ENCODE data around the gene PRKRA. TPM values are rescaled to one million over a fixed set of nuclear protein-coding genes. Genes with fewer than 3 reads are reported as not detected.

Gene PRKRA
- total and polyA plus RNA-seq, 2 of the 13 experiments (the other 11 are each of a cell fraction or from before 2014, with no cell fraction given), result 53.1 to 74.7 TPM

DNA sequence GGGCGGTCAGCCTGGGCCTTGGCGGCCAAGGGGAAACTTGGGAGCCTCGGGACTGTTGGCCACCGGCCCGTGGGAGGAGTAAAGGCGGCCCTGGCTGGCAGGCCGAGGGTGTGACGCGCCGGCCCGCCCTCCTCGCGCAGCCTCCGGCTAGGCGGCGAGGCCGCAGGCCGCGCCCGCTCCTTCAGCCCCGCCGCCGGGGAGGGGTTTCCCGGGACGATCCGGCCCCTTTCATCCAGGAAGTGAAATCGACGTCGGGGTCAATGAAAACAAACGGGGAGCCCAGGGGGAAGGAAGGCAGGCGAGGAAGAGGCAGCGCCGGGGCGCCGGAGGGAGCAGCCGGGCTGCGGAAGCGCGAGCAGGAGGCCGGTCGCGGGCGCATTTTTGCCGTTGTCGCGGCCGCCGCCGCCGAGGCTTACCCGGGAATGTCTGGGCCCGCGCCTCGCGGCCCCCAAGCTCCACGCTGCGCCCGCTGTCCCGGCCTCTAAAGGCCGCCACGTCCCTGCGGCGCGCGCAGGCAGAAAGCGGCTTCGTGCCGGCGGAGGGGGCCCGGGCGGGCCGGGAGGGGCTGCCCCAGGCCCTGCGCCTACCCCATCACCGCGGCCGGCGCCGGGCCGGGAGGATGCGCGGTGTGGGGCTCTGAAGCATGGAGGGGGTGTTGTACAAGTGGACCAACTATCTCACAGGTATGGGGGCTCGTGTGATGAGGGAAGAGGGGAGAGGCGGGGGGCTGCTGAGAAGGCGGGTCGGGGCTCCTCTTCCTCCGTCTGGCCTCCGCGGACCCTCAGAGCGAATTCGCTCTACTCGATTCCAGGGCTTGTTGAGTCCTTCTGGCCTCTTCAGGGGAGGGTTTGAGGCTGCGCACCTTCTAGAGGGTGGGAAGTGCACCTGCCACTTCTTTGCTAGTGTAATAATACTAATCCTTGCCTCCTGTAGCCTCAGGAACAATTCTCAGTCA is 29.5 kb upstream of the PRKRA start, which contains the start of gene PLEKHA3 (continued):
- TF ChIP-seq, protein P1, sequence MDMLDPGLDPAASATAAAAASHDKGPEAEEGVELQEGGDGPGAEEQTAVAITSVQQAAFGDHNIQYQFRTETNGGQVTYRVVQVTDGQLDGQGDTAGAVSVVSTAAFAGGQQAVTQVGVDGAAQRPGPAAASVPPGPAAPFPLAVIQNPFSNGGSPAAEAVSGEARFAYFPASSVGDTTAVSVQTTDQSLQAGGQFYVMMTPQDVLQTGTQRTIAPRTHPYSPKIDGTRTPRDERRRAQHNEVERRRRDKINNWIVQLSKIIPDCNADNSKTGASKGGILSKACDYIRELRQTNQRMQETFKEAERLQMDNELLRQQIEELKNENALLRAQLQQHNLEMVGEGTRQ (IDR thresholded peaks at IDR 0.05; ENCODE audit: low read depth, low read length), result no peak
- TF ChIP-seq, protein P1 (CRISPR knock-in tag; IDR thresholded peaks at IDR 0.05; ENCODE audit: borderline replicate concordance), result no peak
- no peak for TF ChIP-seq NFATC3 (CRISPR knock-in tag; IDR thresholded peaks at IDR 0.05)
- no peak for TF ChIP-seq ZNF737 (CRISPR knock-in tag; IDR thresholded peaks at IDR 0.05; ENCODE audit: borderline replicate concordance)
- TF ChIP-seq SALL2 (CRISPR knock-in tag; IDR thresholded peaks at IDR 0.05), result peak; percentile 65; the same call in 1 of the 2 replicates
- peak; percentile 52; the same call in 1 of the 2 replicates for TF ChIP-seq KAT8 (CRISPR knock-in tag; IDR thresholded peaks at IDR 0.05)
- TF ChIP-seq ZNF143 (CRISPR knock-in tag; IDR thresholded peaks at IDR 0.05), result peak; percentile 52; the same call in 1 of the 2 replicates
- TF ChIP-seq SKI (IDR thresholded peaks at IDR 0.05; ENCODE audit: partially characterized antibody), result peak; percentile 83
- no peak for TF ChIP-seq NBN (conservative IDR thresholded peaks at IDR 0.05)
- TF ChIP-seq, protein P2, sequence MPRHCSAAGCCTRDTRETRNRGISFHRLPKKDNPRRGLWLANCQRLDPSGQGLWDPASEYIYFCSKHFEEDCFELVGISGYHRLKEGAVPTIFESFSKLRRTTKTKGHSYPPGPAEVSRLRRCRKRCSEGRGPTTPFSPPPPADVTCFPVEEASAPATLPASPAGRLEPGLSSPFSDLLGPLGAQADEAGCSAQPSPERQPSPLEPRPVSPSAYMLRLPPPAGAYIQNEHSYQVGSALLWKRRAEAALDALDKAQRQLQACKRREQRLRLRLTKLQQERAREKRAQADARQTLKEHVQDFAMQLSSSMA (CRISPR knock-in tag; IDR thresholded peaks at IDR 0.05), result peak; percentile 53; the same call in 1 of the 2 replicates
- TF ChIP-seq, protein P3, sequence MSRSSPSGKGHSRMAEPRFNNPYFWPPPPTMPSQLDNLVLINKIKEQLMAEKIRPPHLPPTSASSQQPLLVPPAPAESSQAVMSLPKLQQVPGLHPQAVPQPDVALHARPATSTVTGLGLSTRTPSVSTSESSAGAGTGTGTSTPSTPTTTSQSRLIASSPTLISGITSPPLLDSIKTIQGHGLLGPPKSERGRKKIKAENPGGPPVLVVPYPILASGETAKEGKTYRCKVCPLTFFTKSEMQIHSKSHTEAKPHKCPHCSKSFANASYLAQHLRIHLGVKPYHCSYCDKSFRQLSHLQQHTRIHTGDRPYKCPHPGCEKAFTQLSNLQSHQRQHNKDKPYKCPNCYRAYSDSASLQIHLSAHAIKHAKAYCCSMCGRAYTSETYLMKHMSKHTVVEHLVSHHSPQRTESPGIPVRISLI (CRISPR knock-in tag; IDR thresholded peaks at IDR 0.05; ENCODE audit: borderline replicate concordance), result no peak
- TF ChIP-seq, protein P4, sequence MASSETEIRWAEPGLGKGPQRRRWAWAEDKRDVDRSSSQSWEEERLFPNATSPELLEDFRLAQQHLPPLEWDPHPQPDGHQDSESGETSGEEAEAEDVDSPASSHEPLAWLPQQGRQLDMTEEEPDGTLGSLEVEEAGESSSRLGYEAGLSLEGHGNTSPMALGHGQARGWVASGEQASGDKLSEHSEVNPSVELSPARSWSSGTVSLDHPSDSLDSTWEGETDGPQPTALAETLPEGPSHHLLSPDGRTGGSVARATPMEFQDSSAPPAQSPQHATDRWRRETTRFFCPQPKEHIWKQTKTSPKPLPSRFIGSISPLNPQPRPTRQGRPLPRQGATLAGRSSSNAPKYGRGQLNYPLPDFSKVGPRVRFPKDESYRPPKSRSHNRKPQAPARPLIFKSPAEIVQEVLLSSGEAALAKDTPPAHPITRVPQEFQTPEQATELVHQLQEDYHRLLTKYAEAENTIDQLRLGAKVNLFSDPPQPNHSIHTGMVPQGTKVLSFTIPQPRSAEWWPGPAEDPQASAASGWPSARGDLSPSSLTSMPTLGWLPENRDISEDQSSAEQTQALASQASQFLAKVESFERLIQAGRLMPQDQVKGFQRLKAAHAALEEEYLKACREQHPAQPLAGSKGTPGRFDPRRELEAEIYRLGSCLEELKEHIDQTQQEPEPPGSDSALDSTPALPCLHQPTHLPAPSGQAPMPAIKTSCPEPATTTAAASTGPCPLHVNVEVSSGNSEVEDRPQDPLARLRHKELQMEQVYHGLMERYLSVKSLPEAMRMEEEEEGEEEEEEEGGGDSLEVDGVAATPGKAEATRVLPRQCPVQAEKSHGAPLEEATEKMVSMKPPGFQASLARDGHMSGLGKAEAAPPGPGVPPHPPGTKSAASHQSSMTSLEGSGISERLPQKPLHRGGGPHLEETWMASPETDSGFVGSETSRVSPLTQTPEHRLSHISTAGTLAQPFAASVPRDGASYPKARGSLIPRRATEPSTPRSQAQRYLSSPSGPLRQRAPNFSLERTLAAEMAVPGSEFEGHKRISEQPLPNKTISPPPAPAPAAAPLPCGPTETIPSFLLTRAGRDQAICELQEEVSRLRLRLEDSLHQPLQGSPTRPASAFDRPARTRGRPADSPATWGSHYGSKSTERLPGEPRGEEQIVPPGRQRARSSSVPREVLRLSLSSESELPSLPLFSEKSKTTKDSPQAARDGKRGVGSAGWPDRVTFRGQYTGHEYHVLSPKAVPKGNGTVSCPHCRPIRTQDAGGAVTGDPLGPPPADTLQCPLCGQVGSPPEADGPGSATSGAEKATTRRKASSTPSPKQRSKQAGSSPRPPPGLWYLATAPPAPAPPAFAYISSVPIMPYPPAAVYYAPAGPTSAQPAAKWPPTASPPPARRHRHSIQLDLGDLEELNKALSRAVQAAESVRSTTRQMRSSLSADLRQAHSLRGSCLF (CRISPR knock-in tag; IDR thresholded peaks at IDR 0.05; ENCODE audit: borderline replicate concordance), result peak; percentile 47; the same call in 1 of the 2 replicates
